ENCODE data around the gene PDF.
A peak's percentile ranks its signal among the peaks of the same experiment; 100 is the strongest.

Gene PDF, protein sequence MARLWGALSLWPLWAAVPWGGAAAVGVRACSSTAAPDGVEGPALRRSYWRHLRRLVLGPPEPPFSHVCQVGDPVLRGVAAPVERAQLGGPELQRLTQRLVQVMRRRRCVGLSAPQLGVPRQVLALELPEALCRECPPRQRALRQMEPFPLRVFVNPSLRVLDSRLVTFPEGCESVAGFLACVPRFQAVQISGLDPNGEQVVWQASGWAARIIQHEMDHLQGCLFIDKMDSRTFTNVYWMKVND

DNA sequence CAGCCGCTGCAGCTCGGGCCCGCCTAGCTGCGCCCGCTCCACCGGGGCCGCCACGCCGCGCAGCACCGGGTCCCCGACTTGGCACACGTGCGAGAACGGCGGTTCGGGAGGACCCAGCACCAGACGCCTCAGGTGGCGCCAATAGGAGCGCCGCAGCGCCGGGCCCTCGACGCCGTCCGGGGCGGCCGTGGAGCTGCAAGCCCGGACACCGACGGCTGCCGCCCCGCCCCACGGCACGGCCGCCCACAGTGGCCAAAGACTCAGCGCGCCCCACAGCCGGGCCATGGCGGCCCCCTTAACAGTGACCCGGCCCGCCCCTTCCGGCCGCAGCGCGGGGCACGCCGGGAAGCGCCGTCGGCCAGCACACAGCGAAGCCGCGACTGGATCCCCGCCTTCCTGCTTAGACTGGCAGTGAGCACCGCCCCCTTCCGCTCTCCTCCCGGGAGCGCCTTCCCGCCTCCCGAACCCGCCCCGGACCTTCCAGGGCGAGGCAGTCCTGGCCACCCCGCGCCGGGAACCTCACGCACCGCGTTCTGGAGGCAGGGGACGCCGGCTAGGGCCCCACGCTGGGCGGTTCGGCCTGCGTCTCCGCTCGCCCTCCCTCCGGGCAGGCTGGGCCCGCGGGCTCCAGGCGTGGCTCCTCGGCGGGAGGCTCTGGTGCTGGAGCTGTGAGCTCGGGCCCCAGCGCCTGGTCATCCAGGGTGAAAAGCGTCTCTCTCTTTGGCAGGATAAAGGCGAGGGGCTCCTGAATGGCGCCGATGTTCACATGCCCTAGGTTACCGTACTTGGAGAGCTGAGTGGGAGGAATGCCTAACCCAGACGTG, at the start of gene PDF:
PDF (minus strand) TSS at position 303 of the 824 bp plus-strand sequence; CDS start at position 285, 18 bp downstream.
- peak within 1 kb of the TSS; percentile 64 for H3K4me3 ChIP-seq (ENCODE audit: control insufficient read depth, low read depth, low read length)
- TF ChIP-seq, protein P1, sequence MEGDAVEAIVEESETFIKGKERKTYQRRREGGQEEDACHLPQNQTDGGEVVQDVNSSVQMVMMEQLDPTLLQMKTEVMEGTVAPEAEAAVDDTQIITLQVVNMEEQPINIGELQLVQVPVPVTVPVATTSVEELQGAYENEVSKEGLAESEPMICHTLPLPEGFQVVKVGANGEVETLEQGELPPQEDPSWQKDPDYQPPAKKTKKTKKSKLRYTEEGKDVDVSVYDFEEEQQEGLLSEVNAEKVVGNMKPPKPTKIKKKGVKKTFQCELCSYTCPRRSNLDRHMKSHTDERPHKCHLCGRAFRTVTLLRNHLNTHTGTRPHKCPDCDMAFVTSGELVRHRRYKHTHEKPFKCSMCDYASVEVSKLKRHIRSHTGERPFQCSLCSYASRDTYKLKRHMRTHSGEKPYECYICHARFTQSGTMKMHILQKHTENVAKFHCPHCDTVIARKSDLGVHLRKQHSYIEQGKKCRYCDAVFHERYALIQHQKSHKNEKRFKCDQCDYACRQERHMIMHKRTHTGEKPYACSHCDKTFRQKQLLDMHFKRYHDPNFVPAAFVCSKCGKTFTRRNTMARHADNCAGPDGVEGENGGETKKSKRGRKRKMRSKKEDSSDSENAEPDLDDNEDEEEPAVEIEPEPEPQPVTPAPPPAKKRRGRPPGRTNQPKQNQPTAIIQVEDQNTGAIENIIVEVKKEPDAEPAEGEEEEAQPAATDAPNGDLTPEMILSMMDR (IDR thresholded peaks at IDR 0.05; ENCODE audit: control insufficient read depth, insufficient read depth, low read depth, low read length, missing control alignments), result no peak
- DNase-seq (ENCODE audit: low read depth), result peak; percentile 69

DNA sequence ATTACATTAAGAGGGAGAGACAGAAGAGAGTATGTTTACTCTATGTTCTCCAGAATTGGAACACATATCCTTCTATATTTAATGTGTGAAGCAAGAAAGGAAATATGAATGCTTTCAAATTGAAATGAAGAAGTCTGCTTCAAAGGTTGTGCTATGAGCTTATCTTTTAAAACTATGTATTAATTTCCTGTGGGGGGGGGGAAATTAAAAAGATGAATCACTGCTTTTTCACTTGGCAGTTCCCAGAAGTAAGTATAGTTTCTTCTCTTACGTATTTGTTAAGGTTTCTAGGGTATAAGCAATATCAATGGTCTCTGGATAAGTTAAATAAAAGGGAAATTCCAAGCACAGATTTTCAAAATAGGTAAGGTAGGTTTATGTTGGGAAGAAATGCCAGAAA, 48.4 kb upstream of the PDF start:
- no peak overlapping the region for H3K4me3 ChIP-seq (ENCODE audit: control insufficient read depth, low read depth, low read length)
- TF ChIP-seq, protein P1 (IDR thresholded peaks at IDR 0.05; ENCODE audit: control insufficient read depth, insufficient read depth, low read depth, low read length, missing control alignments), result no peak
- no peak for DNase-seq (ENCODE audit: low read depth)

DNA sequence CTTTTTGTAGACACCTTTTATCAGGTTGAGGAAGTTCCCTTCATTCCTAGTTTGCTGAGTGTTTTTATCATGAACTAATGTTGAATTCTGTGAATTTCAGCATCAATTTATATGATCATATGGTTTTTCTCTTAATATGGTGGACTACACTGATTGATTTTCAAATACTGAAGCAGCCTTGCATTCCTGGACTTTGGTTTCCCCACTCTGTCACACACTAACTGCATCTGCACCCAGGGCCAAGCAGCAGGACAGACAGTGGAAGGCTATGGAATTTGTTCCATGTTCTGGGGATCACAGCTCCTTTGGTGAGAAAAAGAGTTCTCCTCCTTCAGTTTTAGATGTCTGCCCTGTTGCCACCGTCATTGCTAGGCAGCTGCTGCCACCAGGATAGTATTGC, 47.6 kb upstream of the PDF start:
- H3K4me3 ChIP-seq (ENCODE audit: control insufficient read depth, low read depth, low read length), result no peak overlapping the region
- no peak for DNase-seq (ENCODE audit: low read depth)
- TF ChIP-seq, protein P1 (IDR thresholded peaks at IDR 0.05; ENCODE audit: control insufficient read depth, insufficient read depth, low read depth, low read length, missing control alignments), result no peak

DNA sequence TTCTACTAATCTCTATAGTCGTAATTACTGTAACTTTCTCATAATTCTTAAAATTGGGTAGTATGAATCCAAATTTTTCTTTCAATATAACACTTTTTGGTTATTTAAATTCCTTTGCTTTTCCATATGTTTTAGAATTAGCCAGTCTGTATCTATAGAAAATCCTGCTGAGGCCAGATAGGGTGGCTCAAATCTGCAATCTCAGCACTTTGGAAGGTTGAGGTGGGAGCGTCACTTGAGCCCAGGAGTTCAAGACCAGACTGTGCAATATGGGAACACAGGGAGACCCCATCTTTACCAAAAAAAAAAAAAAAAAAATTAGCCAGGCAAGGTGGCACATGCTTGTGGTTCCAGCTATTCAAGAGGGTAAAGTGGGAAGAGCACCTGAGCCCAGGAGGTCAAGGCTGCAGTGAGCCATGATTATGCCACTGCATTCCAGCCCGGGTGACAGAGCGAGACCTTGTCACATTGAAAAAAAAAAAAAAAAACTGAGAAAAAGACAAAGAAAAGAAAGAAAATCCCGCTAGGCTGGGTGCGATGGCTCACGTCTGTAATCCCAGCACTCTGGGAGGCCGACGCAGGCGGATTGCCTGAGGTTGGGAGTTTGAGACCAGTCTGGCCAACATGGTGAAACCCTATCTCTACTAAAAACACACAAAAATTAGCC, 46.1 kb upstream of the PDF start:
- DNase-seq (ENCODE audit: low read depth), result no peak
- TF ChIP-seq, protein P1 (IDR thresholded peaks at IDR 0.05; ENCODE audit: control insufficient read depth, insufficient read depth, low read depth, low read length, missing control alignments), result no peak
- no peak overlapping the region for H3K4me3 ChIP-seq (ENCODE audit: control insufficient read depth, low read depth, low read length)

DNA sequence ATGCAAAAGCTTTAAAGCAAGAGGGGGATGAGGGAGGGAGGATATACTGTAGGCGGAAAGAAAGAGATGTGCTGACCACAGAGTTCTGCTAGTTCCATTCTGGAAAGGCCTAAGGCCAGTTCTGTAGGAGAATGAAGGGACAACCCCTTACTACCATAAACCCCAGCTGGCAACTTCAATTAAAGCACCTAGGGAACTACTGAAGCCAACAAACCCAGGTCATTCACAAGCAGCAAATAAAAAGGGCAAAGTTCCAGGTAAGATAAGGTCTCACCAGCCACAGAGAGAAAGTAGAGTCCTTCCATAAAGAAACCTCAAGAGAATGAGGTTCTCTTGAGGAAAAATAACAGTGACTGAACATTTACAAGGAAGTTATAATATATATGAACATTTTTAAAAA, 42.6 kb upstream of the PDF start:
- no peak overlapping the region for H3K4me3 ChIP-seq (ENCODE audit: control insufficient read depth, low read depth, low read length)
- no peak for DNase-seq (ENCODE audit: low read depth)
- TF ChIP-seq, protein P1 (IDR thresholded peaks at IDR 0.05; ENCODE audit: control insufficient read depth, insufficient read depth, low read depth, low read length, missing control alignments), result no peak

DNA sequence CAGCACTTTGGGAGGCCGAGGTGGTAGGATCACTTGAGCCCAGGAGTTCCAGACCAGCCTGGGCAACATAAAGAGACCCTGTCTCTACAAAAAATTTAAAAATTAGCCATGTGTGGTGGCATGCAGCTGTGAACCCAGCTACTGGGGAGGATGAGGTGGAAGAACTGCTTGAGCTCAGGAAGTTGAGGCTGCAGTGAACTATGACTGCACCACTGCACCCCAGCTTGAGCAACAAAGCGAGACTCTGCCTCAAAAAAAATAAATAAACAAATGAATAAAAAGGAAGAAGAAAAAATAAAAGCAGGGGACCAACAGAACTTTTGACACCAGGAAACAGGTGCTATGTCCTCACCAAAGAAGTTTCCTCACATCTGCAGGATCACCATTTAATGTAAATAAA, 41.2 kb upstream of the PDF start:
- DNase-seq (ENCODE audit: low read depth), result no peak
- TF ChIP-seq, protein P1 (IDR thresholded peaks at IDR 0.05; ENCODE audit: control insufficient read depth, insufficient read depth, low read depth, low read length, missing control alignments), result no peak
- H3K4me3 ChIP-seq (ENCODE audit: control insufficient read depth, low read depth, low read length), result no peak overlapping the region
